WERI-Rb-1 (cell line): ENCODE data around the gene GARIN5A.
A peak's percentile ranks its signal among the peaks of the same experiment; 100 is the strongest.

Experiments used
- DNase-seq: peaks from one replicate; pipeline ENCODE4 v3.0.0-alpha.2; 2020
- H3K27ac ChIP-seq: fragments of 250-450 bp; sonication (Bioruptor Pico); 2 replicates; pipeline ENCODE4 v1.5.1; 2020; ENCODE audit warnings: mild to moderate bottlenecking, moderate library complexity
- H3K27me3 ChIP-seq: fragments of 250-450 bp; sonication (Bioruptor Pico); 2 replicates; pipeline ENCODE4 v1.5.1; 2021; ENCODE audit warnings: mild to moderate bottlenecking, low read depth, moderate library complexity; ENCODE audit not compliant: insufficient read depth, severe bottlenecking
- H3K36me3 ChIP-seq: fragments of 250-450 bp; sonication (Bioruptor Pico); 2 replicates; pipeline ENCODE4 v1.5.1; 2020; ENCODE audit warnings: mild to moderate bottlenecking, moderate library complexity
- H3K4me3 ChIP-seq: 2 replicates; pipeline ENCODE4 v1.5.1; 2011; ENCODE audit warnings: low read depth, mild to moderate bottlenecking, control low read depth, low read length
- H3K9me3 ChIP-seq: fragments of 250-450 bp; sonication (Bioruptor Pico); 2 replicates; pipeline ENCODE4 v1.5.1; 2021; ENCODE audit warnings: mild to moderate bottlenecking, moderate library complexity; ENCODE audit not compliant: severe bottlenecking
- TF ChIP-seq, protein P1 (sequence below): IDR thresholded peaks from 2 replicates; pipeline ENCODE4 v1.5.1; 2011; ENCODE audit warnings: low read depth, mild to moderate bottlenecking, control low read depth, inconsistent platforms, low read length

GARIN5A gene

DNA sequence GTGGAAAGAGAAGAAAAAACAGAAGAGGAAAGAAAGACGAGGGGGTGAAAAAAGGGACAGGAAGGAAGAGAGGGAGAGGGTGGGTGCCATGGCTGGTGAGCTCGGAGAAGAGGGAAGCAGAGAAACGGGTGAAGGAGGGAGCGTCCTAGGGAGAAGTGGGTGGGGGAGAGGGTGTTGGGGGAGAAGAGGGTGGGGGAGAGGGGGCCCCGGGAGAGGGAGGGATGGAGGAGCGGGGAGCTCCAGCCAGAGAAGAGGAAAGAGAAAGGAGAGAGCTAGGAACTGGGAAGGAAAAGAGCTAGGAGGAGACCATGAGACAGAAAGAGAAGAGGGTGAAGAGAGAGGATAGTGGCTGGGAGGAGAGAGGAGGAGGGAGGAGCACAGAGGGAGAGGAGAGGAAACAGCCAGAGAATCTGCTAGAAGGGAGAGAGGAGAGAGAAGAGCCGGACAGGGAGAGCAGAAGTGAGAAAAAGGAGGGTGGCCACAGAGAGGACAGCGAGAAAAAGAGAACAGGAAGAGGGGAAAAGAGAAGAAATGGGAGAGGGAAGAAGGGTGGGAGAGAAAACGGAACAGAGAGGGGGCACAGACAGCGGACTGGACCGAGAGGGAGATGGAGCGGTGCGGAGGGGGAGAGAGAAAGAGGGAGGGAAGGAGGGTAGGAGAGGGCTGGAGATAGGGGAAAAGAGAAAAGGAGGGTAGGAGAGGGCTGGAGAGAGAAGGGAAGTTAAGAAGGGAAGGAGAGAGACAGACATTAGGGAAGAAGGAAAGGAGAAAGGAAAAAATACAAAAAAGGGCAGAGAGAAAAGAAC, 11.9 kb upstream of the GARIN5A start:
- peaks cover 12% of the 10 kb centered on the region for H3K9me3 ChIP-seq
- no peak overlapping the region for H3K27ac ChIP-seq
- TF ChIP-seq, protein P1, sequence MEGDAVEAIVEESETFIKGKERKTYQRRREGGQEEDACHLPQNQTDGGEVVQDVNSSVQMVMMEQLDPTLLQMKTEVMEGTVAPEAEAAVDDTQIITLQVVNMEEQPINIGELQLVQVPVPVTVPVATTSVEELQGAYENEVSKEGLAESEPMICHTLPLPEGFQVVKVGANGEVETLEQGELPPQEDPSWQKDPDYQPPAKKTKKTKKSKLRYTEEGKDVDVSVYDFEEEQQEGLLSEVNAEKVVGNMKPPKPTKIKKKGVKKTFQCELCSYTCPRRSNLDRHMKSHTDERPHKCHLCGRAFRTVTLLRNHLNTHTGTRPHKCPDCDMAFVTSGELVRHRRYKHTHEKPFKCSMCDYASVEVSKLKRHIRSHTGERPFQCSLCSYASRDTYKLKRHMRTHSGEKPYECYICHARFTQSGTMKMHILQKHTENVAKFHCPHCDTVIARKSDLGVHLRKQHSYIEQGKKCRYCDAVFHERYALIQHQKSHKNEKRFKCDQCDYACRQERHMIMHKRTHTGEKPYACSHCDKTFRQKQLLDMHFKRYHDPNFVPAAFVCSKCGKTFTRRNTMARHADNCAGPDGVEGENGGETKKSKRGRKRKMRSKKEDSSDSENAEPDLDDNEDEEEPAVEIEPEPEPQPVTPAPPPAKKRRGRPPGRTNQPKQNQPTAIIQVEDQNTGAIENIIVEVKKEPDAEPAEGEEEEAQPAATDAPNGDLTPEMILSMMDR: no peak
- no peak overlapping the region for H3K4me3 ChIP-seq
- no peak for DNase-seq
- H3K27me3 ChIP-seq: no peaks in the 10 kb centered on the region
- peaks cover 23% of the 10 kb centered on the region for H3K36me3 ChIP-seq

DNA sequence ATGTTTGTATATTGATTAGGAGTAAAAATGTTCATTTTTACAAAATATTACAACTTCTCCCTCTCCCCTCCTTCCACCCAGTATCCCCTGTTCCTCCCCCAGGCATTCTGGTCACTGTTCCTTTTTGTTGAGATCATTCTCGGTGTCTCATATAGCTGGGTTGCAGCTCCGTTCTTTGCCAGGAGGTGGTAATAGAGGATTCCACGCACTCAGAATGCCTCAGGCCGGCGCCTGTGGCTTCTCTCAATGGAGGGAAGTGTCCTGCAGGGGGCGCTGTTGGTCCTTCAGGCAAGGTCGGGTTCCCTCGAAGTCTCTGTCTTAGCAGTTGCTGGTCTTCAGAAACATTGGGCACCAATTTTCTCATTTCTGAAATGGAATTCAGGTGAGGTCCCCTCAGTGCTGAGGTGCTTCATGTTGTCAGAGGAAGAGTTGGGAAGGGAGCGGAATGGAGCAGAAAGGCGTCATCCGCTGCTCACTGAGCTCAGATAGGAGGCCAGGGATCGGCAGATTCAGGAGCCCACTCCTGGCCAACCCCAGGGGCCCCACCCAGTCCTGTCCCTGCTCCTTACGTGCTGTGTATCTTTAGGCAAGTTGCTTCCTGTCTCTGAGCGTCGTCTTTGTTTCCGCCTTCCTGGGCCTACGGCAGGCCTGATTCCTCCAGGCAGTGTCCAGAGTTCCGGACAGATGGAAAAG, 10.3 kb upstream of the GARIN5A start:
- H3K27ac ChIP-seq: no peak overlapping the region
- no peak overlapping the region for H3K4me3 ChIP-seq
- TF ChIP-seq, protein P1: peak; percentile 77
- no peaks in the 10 kb centered on the region for H3K27me3 ChIP-seq
- H3K9me3 ChIP-seq: peaks cover 12% of the 10 kb centered on the region
- H3K36me3 ChIP-seq: peaks cover 23% of the 10 kb centered on the region
- DNase-seq: peak; percentile 82

DNA sequence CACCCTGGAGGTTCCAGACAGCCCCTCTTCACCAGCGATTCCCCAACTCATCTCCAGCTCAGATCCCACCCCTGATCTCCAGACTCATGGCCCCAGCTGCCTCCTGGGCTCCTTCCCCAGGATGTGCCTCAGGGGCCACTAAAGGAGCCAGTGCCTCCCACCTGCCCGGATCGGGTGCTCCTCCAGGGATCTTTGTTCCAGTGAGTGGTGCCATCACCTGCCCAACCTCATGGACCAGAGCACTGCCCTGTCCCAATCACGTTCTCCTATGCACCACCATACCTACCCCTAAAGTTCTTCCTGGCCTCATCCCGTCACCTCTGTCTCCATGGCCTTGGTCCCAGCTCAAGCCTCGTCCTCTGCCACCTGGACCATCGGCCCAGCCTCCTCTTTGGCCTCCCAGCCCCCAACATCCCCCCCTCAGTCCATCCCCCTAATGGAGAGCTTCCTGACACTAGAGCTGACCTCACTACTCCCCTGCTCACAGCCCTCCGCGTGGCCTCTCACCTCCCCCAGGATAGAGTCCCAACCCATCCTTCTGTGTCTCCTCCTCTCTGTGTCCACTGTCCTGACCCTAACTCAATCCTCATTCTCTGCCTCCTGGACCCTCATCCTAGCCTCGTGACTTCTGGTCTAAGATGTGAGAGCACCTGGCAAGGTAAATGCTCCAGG, 8.8 kb upstream of the GARIN5A start:
- Histone ChIP-seq H3K4me3 (no peak overlapping the region), H3K36me3 (peaks cover 18% of the 10 kb centered on the region), H3K9me3 (peaks cover 12% of the 10 kb centered on the region), H3K27ac (no peak overlapping the region), H3K27me3 (no peaks in the 10 kb centered on the region)
- TF ChIP-seq, protein P1: no peak
- no peak for DNase-seq

DNA sequence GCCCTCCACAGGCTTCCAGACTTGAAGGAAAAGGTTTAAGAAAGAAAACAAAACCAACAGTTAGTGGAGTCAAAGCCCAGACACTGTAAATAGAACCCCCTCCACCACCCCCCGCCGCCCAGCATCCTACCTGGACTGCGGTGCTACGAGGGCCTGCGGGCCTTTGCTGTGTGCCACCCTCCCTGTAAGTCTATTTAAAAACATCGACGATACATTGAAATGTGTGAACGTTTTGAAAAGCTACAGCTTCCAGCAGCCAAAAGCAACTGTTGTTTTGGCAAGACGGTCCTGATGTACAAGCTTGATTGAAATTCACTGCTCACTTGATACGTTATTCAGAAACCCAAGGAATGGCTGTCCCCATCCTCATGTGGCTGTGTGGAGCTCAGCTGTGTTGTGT, 6.3 kb upstream of the GARIN5A start:
- TF ChIP-seq, protein P1: no peak
- Histone ChIP-seq H3K27ac (no peak overlapping the region), H3K36me3 (peaks cover 15% of the 10 kb centered on the region)

GRCh38 chr19:50482271-50482855, 5.7 kb upstream of the GARIN5A start:
- no peak overlapping the region for H3K4me3 ChIP-seq
- H3K27me3 ChIP-seq: no peaks in the 10 kb centered on the region
- TF ChIP-seq, protein P1: no peak
- no peak overlapping the region for H3K27ac ChIP-seq
- DNase-seq: no peak
- peaks cover 12% of the 10 kb centered on the region for H3K9me3 ChIP-seq
- H3K36me3 ChIP-seq: peaks cover 13% of the 10 kb centered on the region

More for the DNA sequence above, 6.3 kb upstream of the GARIN5A start:
- H3K4me3 ChIP-seq: no peak overlapping the region
- H3K9me3 ChIP-seq: peaks cover 12% of the 10 kb centered on the region
- DNase-seq: no peak
- H3K27me3 ChIP-seq: no peaks in the 10 kb centered on the region
